Measurements from ENCODE around the gene MLLT10. TPM values are rescaled to one million over a fixed set of nuclear protein-coding genes. Genes with fewer than 3 reads are reported as not detected.

Gene MLLT10
- total RNA-seq, 4 donors from 2014 or later: 42.8 to 283 (median 48.5) TPM

- H3K4me3 ChIP-seq (ENCODE audit: low read depth, poor library complexity, severe bottlenecking): no peak overlapping the region
- intact Hi-C loops (cut with DNase I; ENCODE audit: low total_unique reads): no loop called here
- TF ChIP-seq CTCF (IDR thresholded peaks at IDR 0.05) (no peak), POLR2A (IDR thresholded peaks at IDR 0.05) (no peak)
- no peak for DNase-seq (ENCODE audit: low spot score in 2 of 2)
- 83% methylated on average over 1 of the region's 1 CpG for WGBS, 2 donors
Observed at GRCh38 chr10:21600804-21601433, 66.9 kb downstream of the MLLT10 start.

- TF ChIP-seq POLR2A (IDR thresholded peaks at IDR 0.05) (no peak), CTCF (IDR thresholded peaks at IDR 0.05) (no peak)
- WGBS, 2 donors: 89 to 94% methylated on average over 1 of the region's 1 CpG
- no peak overlapping the region for H3K4me3 ChIP-seq (ENCODE audit: low read depth, poor library complexity, severe bottlenecking)
- intact Hi-C loops (cut with DNase I; ENCODE audit: low total_unique reads): no loop called here
- DNase-seq (ENCODE audit: low spot score in 2 of 2): no peak
Observed at GRCh38 chr10:21602313-21602712, 68.3 kb downstream of the MLLT10 start.

- intact Hi-C loops (cut with DNase I; ENCODE audit: low total_unique reads): no loop called here
- TF ChIP-seq CTCF (IDR thresholded peaks at IDR 0.05) (no peak), POLR2A (IDR thresholded peaks at IDR 0.05) (no peak)
- DNase-seq (ENCODE audit: low spot score in 2 of 2): no peak
- H3K4me3 ChIP-seq (ENCODE audit: low read depth, poor library complexity, severe bottlenecking): no peak overlapping the region
Observed at GRCh38 chr10:21603721-21604120, 69.7 kb downstream of the MLLT10 start.

GRCh38 chr10:21604651-21605050, 70.6 kb downstream of the MLLT10 start:
- TF ChIP-seq CTCF (IDR thresholded peaks at IDR 0.05) (no peak), POLR2A (IDR thresholded peaks at IDR 0.05) (no peak)
- DNase-seq (ENCODE audit: low spot score in 2 of 2): no peak
- H3K4me3 ChIP-seq (ENCODE audit: low read depth, poor library complexity, severe bottlenecking): no peak overlapping the region
- intact Hi-C loops (cut with DNase I; ENCODE audit: low total_unique reads): no loop called here
- 67% methylated on average over 2 of the region's 2 CpGs for WGBS, 2 donors

DNA sequence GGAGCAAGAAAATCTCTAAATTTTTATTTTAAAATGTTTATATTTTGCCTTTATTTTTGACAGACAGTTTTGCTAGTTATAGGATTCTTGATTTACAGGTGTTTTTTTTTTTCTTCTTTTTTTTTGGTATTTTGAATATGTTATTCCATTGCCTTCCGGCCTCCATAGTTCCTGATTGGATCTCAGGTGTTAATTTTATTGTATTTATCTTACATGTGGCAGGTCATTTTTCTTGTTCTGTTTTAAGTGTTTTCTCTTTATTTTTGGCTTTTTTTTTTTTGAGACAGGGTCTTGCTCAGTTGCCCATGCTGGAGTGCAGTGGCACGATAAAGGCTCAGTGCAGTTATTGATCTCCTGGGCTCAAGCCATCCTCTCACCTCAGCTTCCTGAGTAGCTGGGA, 73.9 kb downstream of the MLLT10 start:
- TF ChIP-seq POLR2A (IDR thresholded peaks at IDR 0.05) (no peak), CTCF (IDR thresholded peaks at IDR 0.05) (no peak)
- no peak overlapping the region for H3K4me3 ChIP-seq (ENCODE audit: low read depth, poor library complexity, severe bottlenecking)
- DNase-seq (ENCODE audit: low spot score in 2 of 2): no peak
- intact Hi-C loops (cut with DNase I; ENCODE audit: low total_unique reads): no loop called here
- 93 to 96% methylated on average over 2 of the region's 2 CpGs for WGBS, 2 donors

GRCh38 chr10:21614000-21614399, 80.0 kb downstream of the MLLT10 start:
- intact Hi-C loops (cut with DNase I; ENCODE audit: low total_unique reads): no loop called here
- DNase-seq (ENCODE audit: low spot score in 2 of 2): no peak
- WGBS, 2 donors: 90 to 91% methylated on average over 3 of the region's 3 CpGs
- no peak overlapping the region for H3K4me3 ChIP-seq (ENCODE audit: low read depth, poor library complexity, severe bottlenecking)
- TF ChIP-seq CTCF (IDR thresholded peaks at IDR 0.05) (no peak), POLR2A (IDR thresholded peaks at IDR 0.05) (no peak)

Data from lower leg skin (tissue), 4 donors.